Measurements from ENCODE around the gene AMER2.

GRCh38 chr13:25186187-25186586, 14.1 kb upstream of the AMER2 start:
- TF ChIP-seq CTCF (conservative IDR thresholded peaks at IDR 0.05; ENCODE audit: low read length) (no peak), EZH2phosphoT487 (IDR thresholded peaks at IDR 0.05; ENCODE audit: borderline replicate concordance, low read depth, low read length) (no peak)
